ENCODE data around the gene USPL1.

Gene USPL1

GRCh38 chr13:30696278-30697176 lies 78.8 kb downstream of the USPL1 start:
- no peak for DNase-seq (ENCODE audit: low read depth in 1 of 2, low spot score in 1 of 2)

- no peak for DNase-seq (ENCODE audit: low read depth in 1 of 2, low spot score in 1 of 2)
Observed at GRCh38 chr13:30697177-30697953, 79.6 kb downstream of the USPL1 start.

GRCh38 chr13:30697996-30698401 lies 80.3 kb downstream of the USPL1 start:
- no peak for DNase-seq (ENCODE audit: low read depth in 1 of 2, low spot score in 1 of 2)

GRCh38 chr13:30698488-30699005 lies 80.8 kb downstream of the USPL1 start:
- no peak for DNase-seq (ENCODE audit: low read depth in 1 of 2, low spot score in 1 of 2)

GRCh38 chr13:30700364-30700763 lies 82.6 kb downstream of the USPL1 start:
- no peak for DNase-seq (ENCODE audit: low read depth in 1 of 2, low spot score in 1 of 2)

GRCh38 chr13:30702006-30702405 lies 84.3 kb downstream of the USPL1 start:
- no peak for DNase-seq (ENCODE audit: low read depth in 1 of 2, low spot score in 1 of 2)

GRCh38 chr13:30704596-30704995 lies 86.9 kb downstream of the USPL1 start:
- DNase-seq (ENCODE audit: low read depth in 1 of 2, low spot score in 1 of 2), result no peak

- no peak for DNase-seq (ENCODE audit: low read depth in 1 of 2, low spot score in 1 of 2)
Observed at GRCh38 chr13:30705680-30706079, 88.0 kb downstream of the USPL1 start.

- no peak for DNase-seq (ENCODE audit: low read depth in 1 of 2, low spot score in 1 of 2)
Observed at GRCh38 chr13:30708541-30708940, 90.8 kb downstream of the USPL1 start.
